ENCODE measurements around the gene KRTAP5-5.

GRCh38 chr11:1640076-1640946 is 10.7 kb downstream of the KRTAP5-5 start:
- TF ChIP-seq CTCF (IDR thresholded peaks at IDR 0.05; ENCODE audit: low read depth, low read length, missing input control) (peak; percentile 74), YY1 (IDR thresholded peaks at IDR 0.05) (no peak), ZBTB33 (IDR thresholded peaks at IDR 0.05) (no peak), MAX (IDR thresholded peaks at IDR 0.05) (no peak)
